ENCODE results near the gene ITGA1. TPM values are rescaled to one million over a fixed set of nuclear protein-coding genes. Genes with fewer than 3 reads are reported as not detected.

Gene ITGA1
- total RNA-seq, 4 donors from 2014 or later, result 9.3 to 88.9 (median 17.6) TPM

DNA sequence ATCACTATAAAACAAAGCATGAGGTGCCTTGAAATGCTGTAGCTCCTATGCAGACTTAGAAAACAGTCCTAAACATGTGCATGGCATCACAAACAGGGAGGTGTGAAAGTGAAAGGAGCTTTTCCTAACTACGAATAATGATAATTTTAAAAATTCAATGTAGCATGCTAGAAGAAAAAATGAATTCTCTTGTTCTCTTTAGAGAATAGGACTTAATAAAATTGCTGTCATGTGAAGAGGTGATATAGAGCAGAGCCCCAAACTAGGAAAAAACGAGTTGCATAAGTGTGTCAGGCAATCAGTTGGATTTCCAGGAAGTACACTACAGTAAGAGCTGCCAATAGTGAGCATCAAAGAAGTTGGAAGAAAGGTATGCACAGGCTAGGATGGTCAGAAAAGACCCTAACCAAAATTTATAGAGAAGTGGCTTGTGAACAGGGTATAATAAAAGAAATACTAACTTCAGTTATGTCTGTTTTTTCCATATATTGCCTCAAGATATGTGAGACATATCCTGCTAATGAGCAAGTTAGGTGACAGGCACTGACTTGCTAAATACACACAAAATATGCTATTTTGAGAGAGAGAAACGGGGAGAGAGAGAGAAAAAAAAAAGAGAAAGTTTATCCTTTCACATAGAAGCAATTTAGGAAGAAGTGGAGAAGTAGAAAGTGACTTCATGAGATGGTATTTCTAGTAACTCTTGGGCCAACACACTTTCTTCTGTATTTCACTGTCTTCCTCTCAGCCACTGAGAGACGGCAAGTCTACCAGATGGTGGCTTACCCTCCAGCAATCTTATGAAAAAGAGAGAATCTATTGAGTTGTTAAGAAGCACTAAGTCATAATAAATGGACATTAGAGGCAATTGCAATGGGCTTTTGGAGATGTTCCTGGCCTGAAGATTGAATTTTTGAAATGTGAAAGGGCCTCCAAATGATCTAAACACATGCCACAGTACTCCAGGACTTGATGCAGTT is 219.5 kb downstream of the ITGA1 start:
- Histone ChIP-seq H3K36me3 (peaks cover 0 to 17% (median 0%) of the 10 kb centered on the region in 3 donors), H3K27me3 (no peaks in the 10 kb centered on the region), H3K9me3 (no peaks in the 10 kb centered on the region), H3K4me3 (peak overlapping the region in 1 of 4 donors; percentile 16), H3K4me1 (peaks cover 0 to 46% (median 6%) of the 10 kb centered on the region in 3 donors), H3K27ac (peak overlapping the region in 3 of 4 donors; percentile 9 to 65 (median 62))
- 19 to 34% methylated on average over 4 of the region's 4 CpGs for WGBS, 2 donors
- intact Hi-C loops (cut with DNase I), result no loop called here
- TF ChIP-seq POLR2A (IDR thresholded peaks at IDR 0.05), result no peak
- no peak for TF ChIP-seq CTCF (IDR thresholded peaks at IDR 0.05)
- DNase-seq, result no peak

DNA sequence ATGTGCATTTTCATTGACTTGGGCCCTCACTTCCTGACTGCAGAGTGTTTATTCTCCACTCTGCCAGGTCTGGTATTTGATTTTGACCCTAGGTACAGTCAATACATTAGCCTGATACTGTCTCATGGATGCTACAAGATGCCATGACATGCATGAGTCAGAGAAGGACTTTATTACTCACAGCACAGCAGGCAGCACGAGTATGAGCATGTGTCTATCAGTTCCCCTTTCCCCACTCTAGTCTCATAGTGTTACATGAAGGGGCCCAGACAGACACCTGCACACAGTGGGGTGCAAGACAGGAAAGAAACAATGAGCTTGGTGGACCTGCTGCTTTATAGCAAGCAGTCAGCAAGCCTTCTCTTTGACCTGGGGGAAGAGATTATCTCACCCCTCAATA is 221.0 kb downstream of the ITGA1 start:
- peaks cover 0 to 46% (median 6%) of the 10 kb centered on the region in 3 donors for H3K4me1 ChIP-seq
- intact Hi-C loops (cut with DNase I), result no loop called here
- no peaks in the 10 kb centered on the region for H3K9me3 ChIP-seq
- H3K36me3 ChIP-seq, result peaks cover 0 to 8% (median 0%) of the 10 kb centered on the region in 3 donors
- no peak for DNase-seq
- TF ChIP-seq POLR2A (IDR thresholded peaks at IDR 0.05), result no peak
- TF ChIP-seq CTCF (IDR thresholded peaks at IDR 0.05), result no peak
- H3K27ac ChIP-seq, result peak overlapping the region in 1 of 4 donors; percentile 1
- no peak overlapping the region for H3K4me3 ChIP-seq
- 0 to 20% methylated on average over 1 of the region's 1 CpG for WGBS, 2 donors
- H3K27me3 ChIP-seq, result no peaks in the 10 kb centered on the region

Small RNA genes lying within 50 kb of the gene (small RNA-seq; reads per million reads assigned to genes)
- 0 reads per million in 4 donors for gene B3GNTL1P1

Other genes with a start within 250 kb of the ITGA1 start
- gene PELO, start within 50 bp of the ITGA1 start, total RNA-seq, result 10 to 100 TPM; 10.4 to 25.6 (median 14.6) TPM
- 10 to 100 TPM; 12.0 to 28.5 (median 21.6) TPM for gene ITGA2, start 201.4 kb downstream of the ITGA1 start, total RNA-seq